HUES48 (cell line): Measurements from ENCODE around the gene JAZF1.

Experiments used
- H3K27ac ChIP-seq: one replicate; pipeline ENCODE4 v1.7.0; 2013; ENCODE audit warnings: low read depth, low read length, inconsistent platforms
- H3K27me3 ChIP-seq: 2 replicates; pipeline ENCODE4 v1.6.1; 2013; ENCODE audit warnings: mild to moderate bottlenecking, low read length; ENCODE audit not compliant: control insufficient read depth, insufficient read depth
- H3K36me3 ChIP-seq: 2 replicates; pipeline ENCODE4 v1.6.1; 2013; ENCODE audit warnings: low read length; ENCODE audit not compliant: control insufficient read depth, insufficient read depth
- H3K4me1 ChIP-seq: 2 replicates; pipeline ENCODE4 v1.6.1; 2013; ENCODE audit warnings: mild to moderate bottlenecking, low read length; ENCODE audit not compliant: control insufficient read depth, insufficient read depth
- H3K4me3 ChIP-seq: 2 replicates; pipeline ENCODE4 v1.5.1; 2013; ENCODE audit warnings: mild to moderate bottlenecking, low read depth, low read length
- H3K9ac ChIP-seq: 2 replicates; pipeline ENCODE4 v1.6.1; 2013; ENCODE audit warnings: mild to moderate bottlenecking, low read depth, low read length, moderate library complexity
- H3K9me3 ChIP-seq: 2 replicates; pipeline ENCODE4 v1.6.1; 2013; ENCODE audit warnings: low read length; ENCODE audit not compliant: control insufficient read depth, insufficient read depth

JAZF1 gene

DNA sequence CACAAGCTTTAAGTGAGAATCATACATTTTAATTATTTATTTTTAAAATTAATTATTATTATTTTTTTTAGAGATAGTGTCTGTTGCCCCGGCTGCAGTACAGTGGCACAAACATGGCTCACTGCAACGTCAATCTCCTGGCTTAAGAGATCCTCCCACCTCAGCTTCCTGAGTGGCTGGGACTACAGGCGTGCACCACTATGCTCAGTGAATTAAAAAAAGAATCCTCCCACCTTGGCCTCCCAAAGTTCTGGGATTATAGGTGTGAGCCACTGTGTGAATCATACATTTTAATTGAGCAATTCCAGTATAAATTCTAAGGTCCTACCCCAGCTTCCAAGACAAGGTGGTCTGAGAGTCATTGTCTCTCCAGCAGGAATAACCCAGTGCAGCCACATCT, 172.4 kb downstream of the JAZF1 start:
- Histone ChIP-seq H3K27me3 (no peaks in the 10 kb centered on the region), H3K9ac (no peak overlapping the region), H3K27ac (no peak overlapping the region)

DNA sequence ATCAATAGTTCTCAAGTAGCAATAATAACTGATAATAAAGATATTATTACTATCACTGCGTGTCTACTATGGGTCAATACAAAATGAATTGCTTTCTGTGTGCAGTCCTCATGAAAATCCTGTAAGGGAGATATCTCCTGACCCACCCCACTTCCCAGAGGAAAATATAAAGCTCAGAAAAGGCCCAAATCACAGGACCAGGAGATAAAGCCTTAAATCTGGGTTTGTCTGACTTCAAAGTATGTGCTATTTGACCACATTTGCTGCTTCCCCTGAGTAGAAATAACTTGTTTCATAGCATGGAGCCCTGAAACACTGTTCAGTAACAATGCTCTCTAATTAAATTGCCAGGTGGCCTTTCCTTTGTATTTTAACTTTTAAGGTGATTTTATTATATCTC, 174.1 kb downstream of the JAZF1 start:
- H3K27me3 ChIP-seq = no peaks in the 10 kb centered on the region
- no peaks in the 10 kb centered on the region for H3K4me1 ChIP-seq
- H3K27ac ChIP-seq = no peak overlapping the region
- no peak overlapping the region for H3K9ac ChIP-seq
- no peak overlapping the region for H3K4me3 ChIP-seq
- H3K9me3 ChIP-seq = no peaks in the 10 kb centered on the region
- H3K36me3 ChIP-seq = no peaks in the 10 kb centered on the region

More for the DNA sequence above, 172.4 kb downstream of the JAZF1 start:
- Histone ChIP-seq H3K4me1 (no peaks in the 10 kb centered on the region), H3K4me3 (no peak overlapping the region), H3K36me3 (no peaks in the 10 kb centered on the region), H3K9me3 (no peaks in the 10 kb centered on the region)

DNA sequence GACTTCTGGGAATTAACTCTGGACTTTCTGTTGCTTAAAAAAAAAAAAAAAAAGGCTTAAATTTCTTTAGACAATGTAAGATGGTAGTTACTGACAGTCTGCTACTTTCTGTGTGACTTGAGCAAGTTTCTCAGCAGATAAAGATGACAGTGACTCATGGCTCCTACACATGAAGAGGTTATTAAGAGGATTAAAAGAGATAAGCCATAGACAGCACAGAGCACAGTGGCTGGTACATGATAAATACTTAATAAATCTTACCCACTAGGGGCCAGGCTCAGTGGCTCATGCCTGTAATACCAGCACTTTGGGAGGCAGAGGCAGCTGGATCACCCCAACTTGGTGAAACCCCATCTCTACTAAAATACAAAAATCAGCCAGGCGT, 174.8 kb downstream of the JAZF1 start:
- no peak overlapping the region for H3K4me3 ChIP-seq
- H3K9ac ChIP-seq = no peak overlapping the region
- no peak overlapping the region for H3K27ac ChIP-seq

DNA sequence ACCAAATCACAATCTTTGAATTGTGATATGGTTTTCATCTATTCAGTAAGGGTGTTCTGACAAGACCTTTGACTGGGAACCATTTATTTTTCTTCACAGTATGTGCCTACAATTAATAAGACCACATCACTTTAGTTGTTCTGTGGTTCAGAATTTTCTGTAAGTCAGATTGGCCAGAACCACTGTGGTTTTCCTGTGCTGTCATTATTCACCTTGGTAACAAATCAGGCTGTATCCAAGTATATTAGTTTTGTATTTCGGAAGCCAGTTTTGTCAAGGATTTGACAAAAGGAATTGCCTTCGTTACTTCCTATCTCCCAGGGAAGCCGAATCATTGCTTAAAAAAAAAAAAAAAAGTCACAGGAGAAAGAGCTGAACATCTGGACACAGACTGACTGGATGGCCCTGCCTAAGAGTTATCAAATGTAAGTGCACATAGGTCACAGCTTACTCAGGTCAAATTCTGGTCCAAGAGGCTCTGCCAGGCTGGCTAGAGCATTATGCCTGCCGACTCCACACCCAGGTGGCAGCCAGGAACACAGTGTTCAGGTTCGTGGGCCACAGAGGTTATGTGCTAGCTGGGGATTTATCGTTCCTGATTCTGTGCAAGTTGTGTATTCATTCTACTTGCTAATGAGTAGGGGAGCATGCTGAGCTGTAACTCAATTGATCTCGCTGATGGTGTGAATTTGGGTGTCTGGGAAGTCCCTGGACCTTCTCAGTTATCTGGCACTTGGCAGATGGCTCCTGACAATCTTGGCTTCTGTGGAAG, 175.3 kb downstream of the JAZF1 start:
- H3K4me3 ChIP-seq = no peak overlapping the region
- no peak overlapping the region for H3K27ac ChIP-seq
- no peaks in the 10 kb centered on the region for H3K36me3 ChIP-seq
- no peak overlapping the region for H3K9ac ChIP-seq
- no peaks in the 10 kb centered on the region for H3K9me3 ChIP-seq
- H3K27me3 ChIP-seq = no peaks in the 10 kb centered on the region
- no peaks in the 10 kb centered on the region for H3K4me1 ChIP-seq

More for the DNA sequence above, 174.8 kb downstream of the JAZF1 start:
- Histone ChIP-seq H3K36me3 (no peaks in the 10 kb centered on the region), H3K27me3 (no peaks in the 10 kb centered on the region), H3K9me3 (no peaks in the 10 kb centered on the region), H3K4me1 (no peaks in the 10 kb centered on the region)

DNA sequence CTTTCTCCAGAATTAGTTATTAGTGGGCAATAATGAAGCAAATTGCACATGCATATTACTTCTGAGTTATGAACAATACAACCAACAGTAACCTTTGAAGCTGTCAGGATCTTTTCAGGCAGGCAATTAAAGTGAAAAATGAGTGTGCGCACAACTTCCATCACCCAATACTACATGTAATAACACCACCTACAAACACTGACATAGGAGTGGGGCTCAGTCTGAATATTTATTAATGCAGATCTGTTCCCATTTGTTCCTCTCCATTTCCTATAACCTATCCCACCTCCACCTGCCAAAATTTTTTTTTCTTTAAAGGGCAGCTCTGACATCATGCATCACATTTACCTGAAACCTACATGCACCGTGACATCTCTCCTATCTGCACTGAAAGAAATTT, 177.2 kb downstream of the JAZF1 start:
- Histone ChIP-seq H3K4me1 (no peaks in the 10 kb centered on the region), H3K36me3 (no peaks in the 10 kb centered on the region), H3K27ac (no peak overlapping the region), H3K27me3 (no peaks in the 10 kb centered on the region), H3K9ac (no peak overlapping the region), H3K4me3 (no peak overlapping the region), H3K9me3 (no peaks in the 10 kb centered on the region)

- H3K4me1 ChIP-seq = no peaks in the 10 kb centered on the region
- H3K9ac ChIP-seq = no peak overlapping the region
- no peaks in the 10 kb centered on the region for H3K36me3 ChIP-seq
- no peak overlapping the region for H3K4me3 ChIP-seq
- no peaks in the 10 kb centered on the region for H3K9me3 ChIP-seq
- H3K27me3 ChIP-seq = no peaks in the 10 kb centered on the region
- no peak overlapping the region for H3K27ac ChIP-seq
These were observed 178.0 kb downstream of the JAZF1 start for GRCh38 chr7:28002638-28003037.

DNA sequence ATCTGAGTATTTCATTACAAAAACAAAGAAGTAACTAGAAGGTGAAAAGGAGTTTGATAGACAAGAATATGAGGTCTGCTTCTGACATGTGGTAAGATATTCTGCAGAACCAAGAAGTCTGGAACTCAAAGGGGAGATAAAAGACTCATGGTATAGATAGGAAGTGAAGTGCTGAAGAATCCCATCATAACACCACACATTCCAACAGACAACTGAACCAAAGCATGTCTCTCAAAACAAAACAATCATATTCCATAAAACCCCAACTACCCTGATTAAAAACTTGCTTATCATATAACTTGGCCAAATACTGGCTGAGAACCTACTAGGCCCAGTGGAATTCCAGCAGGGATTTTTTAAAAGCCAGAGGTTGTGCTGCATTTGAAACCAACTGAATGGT, 178.7 kb downstream of the JAZF1 start:
- Histone ChIP-seq H3K4me1 (no peaks in the 10 kb centered on the region), H3K4me3 (no peak overlapping the region), H3K9me3 (no peaks in the 10 kb centered on the region), H3K27ac (no peak overlapping the region), H3K36me3 (no peaks in the 10 kb centered on the region), H3K9ac (no peak overlapping the region), H3K27me3 (no peaks in the 10 kb centered on the region)

GRCh38 chr7:27999829-28000228, 180.8 kb downstream of the JAZF1 start:
- Histone ChIP-seq H3K4me3 (no peak overlapping the region), H3K27ac (no peak overlapping the region), H3K9me3 (no peaks in the 10 kb centered on the region), H3K27me3 (no peaks in the 10 kb centered on the region), H3K9ac (no peak overlapping the region), H3K4me1 (no peaks in the 10 kb centered on the region), H3K36me3 (no peaks in the 10 kb centered on the region)

DNA sequence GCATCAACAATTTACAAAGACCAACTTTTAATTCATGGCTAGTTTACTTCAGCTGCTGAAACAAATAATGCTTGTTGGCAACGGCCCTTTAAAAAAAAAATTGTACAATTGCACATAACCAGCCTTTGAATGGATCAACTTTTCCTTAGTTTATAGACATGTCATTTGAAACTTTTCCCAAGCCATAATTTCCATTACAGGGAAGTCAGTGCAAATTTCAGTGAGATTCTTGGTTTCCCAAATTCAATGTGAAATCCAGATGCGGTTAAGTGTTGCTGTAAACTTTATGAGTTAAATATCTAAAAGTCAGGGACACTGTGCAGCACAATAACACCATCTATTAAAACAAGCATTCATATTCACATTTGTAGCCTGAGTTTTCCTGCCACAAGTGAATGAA, 182.2 kb downstream of the JAZF1 start:
- Histone ChIP-seq H3K27me3 (no peaks in the 10 kb centered on the region), H3K27ac (no peak overlapping the region), H3K9ac (no peak overlapping the region), H3K36me3 (no peaks in the 10 kb centered on the region), H3K4me3 (no peak overlapping the region), H3K9me3 (no peaks in the 10 kb centered on the region), H3K4me1 (peaks cover 4% of the 10 kb centered on the region)

- no peaks in the 10 kb centered on the region for H3K27me3 ChIP-seq
- H3K36me3 ChIP-seq = no peaks in the 10 kb centered on the region
- H3K4me3 ChIP-seq = no peak overlapping the region
- no peak overlapping the region for H3K9ac ChIP-seq
- H3K27ac ChIP-seq = no peak overlapping the region
- H3K9me3 ChIP-seq = no peaks in the 10 kb centered on the region
- H3K4me1 ChIP-seq = peaks cover 7% of the 10 kb centered on the region
These were observed 183.3 kb downstream of the JAZF1 start for GRCh38 chr7:27997188-27997707.

DNA sequence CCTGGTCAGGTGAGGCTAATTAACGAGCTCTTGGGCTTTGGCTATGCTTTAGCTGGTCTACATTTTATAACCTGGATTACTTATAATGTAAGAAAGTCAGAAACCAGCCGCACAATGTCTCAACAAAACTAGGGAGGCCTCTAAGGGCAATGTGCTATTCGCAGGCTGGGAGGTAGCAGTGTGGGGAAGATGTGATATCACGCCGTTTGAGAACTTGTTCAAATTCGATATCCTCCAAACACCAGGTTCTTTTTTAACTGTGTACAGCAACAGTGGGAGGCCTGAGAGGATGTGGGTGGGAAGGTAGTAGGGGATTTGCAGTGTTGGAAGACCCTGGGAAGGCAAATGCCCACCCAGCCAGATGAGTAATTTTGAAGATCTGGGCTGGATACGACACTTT, 184.5 kb downstream of the JAZF1 start:
- no peaks in the 10 kb centered on the region for H3K27me3 ChIP-seq
- no peak overlapping the region for H3K9ac ChIP-seq
- no peak overlapping the region for H3K27ac ChIP-seq
- no peaks in the 10 kb centered on the region for H3K36me3 ChIP-seq
- H3K9me3 ChIP-seq = no peaks in the 10 kb centered on the region
- H3K4me3 ChIP-seq = no peak overlapping the region
- peaks cover 7% of the 10 kb centered on the region for H3K4me1 ChIP-seq
